Progenitor cell of endocrine pancreas (in vitro differentiated cells): ENCODE measurements around the gene ZNF267. TPM values are rescaled to one million over a fixed set of nuclear protein-coding genes. Genes with fewer than 3 reads are reported as not detected.

Source experiments
- DNase-seq: peaks from one replicate; pipeline ENCODE4 v3.0.0; 2021; ENCODE audit warnings: low spot score; ENCODE audit not compliant: unreplicated experiment
- H3K27ac Mint-ChIP-seq: 2 replicates; pipeline ENCODE4 v1.8.0; 2021; ENCODE audit warnings: mild to moderate bottlenecking, moderate library complexity, mixed read lengths
- H3K27me3 Mint-ChIP-seq: 2 replicates; pipeline ENCODE4 v1.8.0; 2021; ENCODE audit warnings: mixed read lengths
- H3K36me3 Mint-ChIP-seq: 2 replicates; pipeline ENCODE4 v1.8.0; 2022; ENCODE audit warnings: mixed read lengths; ENCODE audit not compliant: insufficient read depth
- H3K4me1 Mint-ChIP-seq: 2 replicates; pipeline ENCODE4 v1.8.0; 2021; ENCODE audit warnings: low read depth, mixed read lengths
- H3K4me3 Mint-ChIP-seq: 2 replicates; pipeline ENCODE4 v1.8.0; 2021; ENCODE audit warnings: low read depth, mild to moderate bottlenecking, moderate library complexity, mixed read lengths
- H3K9me3 Mint-ChIP-seq: 2 replicates; pipeline ENCODE4 v1.8.0; 2021; ENCODE audit warnings: low read depth, mixed read lengths
- CTCF ChIP-seq: fragments of 200-600 bp; sonication (generic); IDR thresholded peaks from one replicate; pipeline ENCODE4 v1.5.0; 2021; ENCODE audit warnings: antibody characterized with exemption, mild to moderate bottlenecking; ENCODE audit not compliant: unreplicated experiment
- total RNA-seq: library from RNA; stranded (reverse); gene quantifications from 2 replicates; pipeline ENCODE4 v1.2.1, GENCODE V29; 2021

ZNF267 gene
- total RNA-seq, 1 donor from 2014 or later, result 15.3 TPM

- Mint-ChIP-seq H3K36me3 (peaks cover 2% of the 10 kb centered on the region), H3K27me3 (peaks cover 13% of the 10 kb centered on the region), H3K9me3 (no peaks in the 10 kb centered on the region), H3K4me3 (peak overlapping the region; percentile 95), H3K27ac (peak overlapping the region; percentile 99), H3K4me1 (peaks cover 47% of the 10 kb centered on the region)
- TF ChIP-seq CTCF, result no peak
- DNase-seq, result no peak
Observed at GRCh38 chr16:31875112-31875803, 1.7 kb downstream of the ZNF267 start.

GRCh38 chr16:31875928-31876547, 2.4 kb downstream of the ZNF267 start:
- H3K4me3 Mint-ChIP-seq, result peak overlapping the region; percentile 37
- H3K27ac Mint-ChIP-seq, result no peak overlapping the region
- H3K9me3 Mint-ChIP-seq, result no peaks in the 10 kb centered on the region
- peaks cover 6% of the 10 kb centered on the region for H3K27me3 Mint-ChIP-seq
- no peak for TF ChIP-seq CTCF
- H3K4me1 Mint-ChIP-seq, result peaks cover 50% of the 10 kb centered on the region
- H3K36me3 Mint-ChIP-seq, result peaks cover 2% of the 10 kb centered on the region
- DNase-seq, result no peak

GRCh38 chr16:31876951-31877828, 3.6 kb downstream of the ZNF267 start:
- TF ChIP-seq CTCF, result no peak
- H3K4me3 Mint-ChIP-seq, result peak overlapping the region; percentile 48
- no peak for DNase-seq
- no peaks in the 10 kb centered on the region for H3K27me3 Mint-ChIP-seq
- peaks cover 51% of the 10 kb centered on the region for H3K4me1 Mint-ChIP-seq
- H3K9me3 Mint-ChIP-seq, result no peaks in the 10 kb centered on the region
- peak overlapping the region; percentile 89 for H3K27ac Mint-ChIP-seq
- peaks cover 2% of the 10 kb centered on the region for H3K36me3 Mint-ChIP-seq

- no peaks in the 10 kb centered on the region for H3K27me3 Mint-ChIP-seq
- TF ChIP-seq CTCF, result no peak
- peaks cover 58% of the 10 kb centered on the region for H3K4me1 Mint-ChIP-seq
- no peaks in the 10 kb centered on the region for H3K9me3 Mint-ChIP-seq
- H3K4me3 Mint-ChIP-seq, result peak overlapping the region; percentile 48
- H3K36me3 Mint-ChIP-seq, result peaks cover 2% of the 10 kb centered on the region
- peak overlapping the region; percentile 94 for H3K27ac Mint-ChIP-seq
- DNase-seq, result no peak
Observed at GRCh38 chr16:31877876-31878642, 4.5 kb downstream of the ZNF267 start.
